Stomach smooth muscle (tissue), 2 donors: ENCODE data around the gene LRRC4C.

Experiments
- H3K27ac ChIP-seq: one replicate; pipeline ENCODE4 v1.7.0; 2013; ENCODE audit warnings: mild to moderate bottlenecking, low read length, inconsistent platforms
- H3K27me3 ChIP-seq, 2 donors: one replicate each; pipeline ENCODE4 v1.7.0; 2013; ENCODE audit warnings: low read length in 2 of 2; ENCODE audit not compliant: insufficient read depth in 2 of 2, control insufficient read depth in 1 of 2
- H3K36me3 ChIP-seq, 2 donors: one replicate each; pipeline ENCODE4 v1.7.0; 2013; ENCODE audit warnings: low read length in 2 of 2; ENCODE audit not compliant: control insufficient read depth in 2 of 2, insufficient read depth in 2 of 2
- H3K4me1 ChIP-seq: one replicate; pipeline ENCODE4 v1.7.0; 2013; ENCODE audit warnings: low read length; ENCODE audit not compliant: control insufficient read depth, insufficient read depth
- H3K4me3 ChIP-seq, 2 donors: one replicate each; pipeline ENCODE4 v1.7.0; 2013; ENCODE audit warnings: low read length in 2 of 2
- H3K9ac ChIP-seq, 2 donors: one replicate each; pipeline ENCODE4 v1.7.0; 2013; ENCODE audit warnings: low read length in 2 of 2, mild to moderate bottlenecking in 1 of 2
- H3K9me3 ChIP-seq, 2 donors: one replicate each; pipeline ENCODE4 v1.7.0; 2013; ENCODE audit warnings: low read length in 2 of 2; ENCODE audit not compliant: control insufficient read depth in 2 of 2
- donor health status: healthy.
- donor health status: Pancreatic carcinoma.

Gene LRRC4C

GRCh38 chr11:40819230-40819629 lies 640.2 kb downstream of the LRRC4C start:
- no peak overlapping the region for H3K27ac ChIP-seq
- H3K4me3 ChIP-seq, result no peak overlapping the region
- H3K9ac ChIP-seq, result no peak overlapping the region
- H3K27me3 ChIP-seq, result no peaks in the 10 kb centered on the region
- H3K4me1 ChIP-seq, result no peaks in the 10 kb centered on the region
- no peaks in the 10 kb centered on the region for H3K9me3 ChIP-seq
- no peaks in the 10 kb centered on the region for H3K36me3 ChIP-seq

DNA sequence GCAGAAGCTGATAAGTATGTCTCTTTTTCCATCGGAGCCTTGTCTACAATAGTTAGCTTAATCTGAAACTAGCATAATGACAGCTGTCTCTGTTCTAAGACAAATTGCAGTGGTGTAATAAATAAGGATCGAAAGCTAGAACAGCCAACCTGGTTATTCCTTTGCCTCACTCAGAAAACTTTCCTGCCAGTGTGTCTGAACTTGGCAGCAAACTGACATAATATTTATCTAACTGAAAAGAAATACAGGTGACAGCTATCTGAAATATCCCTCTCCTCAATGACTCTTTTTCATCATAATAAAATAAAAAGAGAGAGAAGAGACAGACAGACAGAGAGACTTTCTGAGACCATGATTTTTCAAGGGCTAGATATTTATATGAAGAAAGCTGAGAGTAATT lies 642.5 kb downstream of the LRRC4C start:
- Histone ChIP-seq H3K9me3 (no peaks in the 10 kb centered on the region), H3K27me3 (no peaks in the 10 kb centered on the region), H3K4me1 (no peaks in the 10 kb centered on the region), H3K9ac (no peak overlapping the region), H3K27ac (no peak overlapping the region), H3K4me3 (no peak overlapping the region), H3K36me3 (no peaks in the 10 kb centered on the region)

DNA sequence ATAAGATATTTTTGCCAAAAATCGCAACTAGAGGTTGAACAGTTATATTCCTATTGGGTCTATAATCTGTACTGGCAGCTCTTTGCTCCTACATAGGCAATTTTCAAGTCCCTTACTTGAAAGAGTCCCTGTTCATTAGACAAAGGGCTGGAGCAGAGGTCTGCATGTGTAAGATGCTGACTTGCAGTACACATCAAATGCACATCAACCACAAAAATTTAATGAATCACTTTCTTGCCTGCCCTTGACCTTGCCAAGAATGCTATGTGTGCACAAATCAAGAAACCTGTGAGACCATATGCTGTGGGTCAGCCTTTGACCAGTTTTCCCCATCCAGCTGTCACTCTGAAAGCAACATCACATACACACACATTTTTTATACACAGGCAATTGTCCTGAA lies 661.5 kb downstream of the LRRC4C start:
- no peak overlapping the region for H3K9ac ChIP-seq
- no peak overlapping the region for H3K27ac ChIP-seq
- no peaks in the 10 kb centered on the region for H3K9me3 ChIP-seq
- no peaks in the 10 kb centered on the region for H3K27me3 ChIP-seq
- H3K36me3 ChIP-seq, result no peaks in the 10 kb centered on the region
- H3K4me3 ChIP-seq, result no peak overlapping the region
- no peaks in the 10 kb centered on the region for H3K4me1 ChIP-seq

GRCh38 chr11:40787224-40787623 lies 672.2 kb downstream of the LRRC4C start:
- Histone ChIP-seq H3K27me3 (no peaks in the 10 kb centered on the region), H3K27ac (no peak overlapping the region), H3K4me3 (no peak overlapping the region), H3K4me1 (no peaks in the 10 kb centered on the region), H3K9me3 (no peaks in the 10 kb centered on the region), H3K9ac (no peak overlapping the region), H3K36me3 (no peaks in the 10 kb centered on the region)

DNA sequence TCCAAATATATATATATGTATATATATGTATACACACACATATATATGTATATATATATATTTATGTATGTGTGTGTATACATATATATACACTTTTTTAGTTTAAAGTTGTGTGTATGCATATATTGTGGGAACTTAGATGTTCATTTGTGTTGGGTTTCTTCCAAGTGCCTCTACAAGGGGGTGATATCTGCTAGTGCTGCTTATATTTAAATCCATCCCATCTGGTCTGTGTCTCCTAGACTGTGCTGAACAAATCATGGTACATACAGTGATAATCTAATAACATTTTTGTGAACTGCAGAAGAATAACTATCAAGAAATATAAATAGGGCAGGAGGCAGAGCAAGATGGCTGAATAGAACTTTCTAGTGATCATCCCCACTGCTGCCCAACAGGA lies 696.4 kb downstream of the LRRC4C start:
- H3K27me3 ChIP-seq, result no peaks in the 10 kb centered on the region
- no peaks in the 10 kb centered on the region for H3K36me3 ChIP-seq
- no peak overlapping the region for H3K27ac ChIP-seq
- no peaks in the 10 kb centered on the region for H3K4me1 ChIP-seq
- H3K9me3 ChIP-seq, result no peaks in the 10 kb centered on the region
- no peak overlapping the region for H3K9ac ChIP-seq
- H3K4me3 ChIP-seq, result no peak overlapping the region

DNA sequence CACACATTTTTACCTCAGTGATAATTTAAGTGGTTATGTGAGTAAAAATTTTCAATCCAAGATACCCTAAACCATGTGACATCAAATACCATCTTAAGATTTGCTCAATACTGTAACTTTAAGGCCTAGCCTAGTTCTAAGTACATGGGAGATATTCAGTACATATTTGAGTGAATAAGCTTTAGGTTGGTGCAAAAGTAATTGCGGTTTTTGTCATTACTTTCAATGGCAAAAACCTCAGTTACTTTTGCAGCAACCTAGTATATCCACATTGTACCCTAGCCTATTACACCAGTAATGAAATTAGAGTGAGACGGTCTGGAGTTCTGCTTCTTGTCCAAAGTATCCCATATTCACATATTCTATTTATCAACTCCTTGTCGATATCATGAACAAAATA lies 700.1 kb downstream of the LRRC4C start:
- H3K27ac ChIP-seq, result no peak overlapping the region
- H3K36me3 ChIP-seq, result no peaks in the 10 kb centered on the region
- no peaks in the 10 kb centered on the region for H3K9me3 ChIP-seq
- H3K4me3 ChIP-seq, result no peak overlapping the region
- H3K4me1 ChIP-seq, result no peaks in the 10 kb centered on the region
- no peak overlapping the region for H3K9ac ChIP-seq
- H3K27me3 ChIP-seq, result no peaks in the 10 kb centered on the region

DNA sequence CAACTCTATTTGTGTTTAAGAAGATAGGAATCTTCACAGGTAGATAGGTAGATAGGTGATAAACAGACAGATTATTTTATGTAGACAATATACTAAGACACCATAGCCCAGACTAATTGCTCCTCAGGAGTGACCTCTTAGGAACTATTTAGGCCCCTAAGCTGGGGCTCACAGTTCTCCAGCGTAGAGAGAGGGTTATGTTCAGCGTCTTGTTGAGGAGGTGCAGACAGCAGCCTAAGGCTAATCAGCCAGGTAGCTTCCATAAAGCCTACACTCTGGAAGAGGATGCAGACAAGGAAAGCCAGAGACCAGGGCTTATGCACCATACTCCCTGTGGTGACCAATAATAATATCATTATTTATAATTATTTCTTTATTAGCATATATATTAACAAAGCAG lies 705.2 kb downstream of the LRRC4C start:
- H3K27me3 ChIP-seq, result no peaks in the 10 kb centered on the region
- no peak overlapping the region for H3K27ac ChIP-seq
- H3K36me3 ChIP-seq, result no peaks in the 10 kb centered on the region
- H3K9ac ChIP-seq, result no peak overlapping the region
- no peaks in the 10 kb centered on the region for H3K9me3 ChIP-seq
- no peaks in the 10 kb centered on the region for H3K4me1 ChIP-seq
- no peak overlapping the region for H3K4me3 ChIP-seq

GRCh38 chr11:40746282-40746681 lies 713.2 kb downstream of the LRRC4C start:
- no peak overlapping the region for H3K9ac ChIP-seq
- no peak overlapping the region for H3K4me3 ChIP-seq
- H3K9me3 ChIP-seq, result no peaks in the 10 kb centered on the region
- H3K27me3 ChIP-seq, result no peaks in the 10 kb centered on the region
- H3K36me3 ChIP-seq, result no peaks in the 10 kb centered on the region
- no peaks in the 10 kb centered on the region for H3K4me1 ChIP-seq
- no peak overlapping the region for H3K27ac ChIP-seq

DNA sequence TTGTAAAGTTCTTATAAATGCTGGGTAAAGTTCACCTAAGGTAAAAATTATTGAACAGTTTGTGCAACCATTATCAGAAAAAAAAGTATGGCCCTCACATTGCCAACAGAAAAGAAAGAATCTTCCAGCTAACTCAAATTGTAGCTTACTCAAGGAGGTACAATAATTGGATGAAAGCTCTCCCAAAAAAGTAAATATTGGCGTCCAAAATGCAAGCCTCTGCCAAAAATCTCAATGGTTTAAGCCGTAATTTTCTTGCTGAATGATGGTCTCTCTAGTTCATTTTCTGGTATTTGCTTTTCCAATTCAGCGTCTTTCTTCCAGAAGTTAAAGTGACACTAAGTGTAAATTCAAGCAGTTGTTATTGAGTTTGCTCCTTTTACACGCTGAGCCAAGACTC lies 727.3 kb downstream of the LRRC4C start:
- no peaks in the 10 kb centered on the region for H3K36me3 ChIP-seq
- no peak overlapping the region for H3K27ac ChIP-seq
- H3K9ac ChIP-seq, result no peak overlapping the region
- H3K9me3 ChIP-seq, result no peaks in the 10 kb centered on the region
- H3K4me1 ChIP-seq, result no peaks in the 10 kb centered on the region
- H3K4me3 ChIP-seq, result no peak overlapping the region
- no peaks in the 10 kb centered on the region for H3K27me3 ChIP-seq

- Histone ChIP-seq H3K9me3 (no peaks in the 10 kb centered on the region), H3K4me3 (no peak overlapping the region), H3K27me3 (no peaks in the 10 kb centered on the region), H3K9ac (no peak overlapping the region), H3K27ac (no peak overlapping the region), H3K36me3 (no peaks in the 10 kb centered on the region), H3K4me1 (no peaks in the 10 kb centered on the region)
These were observed 737.2 kb downstream of the LRRC4C start for GRCh38 chr11:40722179-40722795.

- Histone ChIP-seq H3K9me3 (no peaks in the 10 kb centered on the region), H3K4me1 (no peaks in the 10 kb centered on the region), H3K27me3 (no peaks in the 10 kb centered on the region), H3K9ac (no peak overlapping the region), H3K36me3 (no peaks in the 10 kb centered on the region), H3K27ac (no peak overlapping the region), H3K4me3 (no peak overlapping the region)
These were observed 742.9 kb downstream of the LRRC4C start for GRCh38 chr11:40716344-40717130.
